ENCODE measurements around the gene CCNT1. TPM values are rescaled to one million over a fixed set of nuclear protein-coding genes. Genes with fewer than 3 reads are reported as not detected.
"Not testable (repeated sequence)": the region's sequence is repeated elsewhere in the genome, so short reads cannot be mapped to it uniquely, and the experiment has no call there.

The CCNT1 gene
- total and polyA plus RNA-seq, 8 donors = 28.7 to 36.2 (median 31.3) TPM

GRCh38 chr12:48712209-48712608, 4.3 kb downstream of the CCNT1 start:
- Histone ChIP-seq H3K9me3 (no peaks in the 10 kb centered on the region), H3K27me3 (no peaks in the 10 kb centered on the region), H3K4me1 (peaks cover 12 to 59% of the 10 kb centered on the region in 2 donors), H3K36me3 (peaks cover 0 to 67% of the 10 kb centered on the region in 2 donors), H3K4me3 (no peak overlapping the region), H3K27ac (no peak overlapping the region)
- intact Hi-C loops (cut with DNase I) = no loop called here
- DNase-seq = no peak
- TF ChIP-seq CTCF (IDR thresholded peaks at IDR 0.05) = no peak
- ATAC-seq = no peak

GRCh38 chr12:48698822-48699221, 17.7 kb downstream of the CCNT1 start:
- H3K9me3 ChIP-seq; H3K27me3 ChIP-seq; H3K27ac ChIP-seq; intact Hi-C loops (cut with DNase I); H3K4me1 ChIP-seq; H3K4me3 ChIP-seq; DNase-seq; ATAC-seq: not testable (repeated sequence)
- peaks cover 0 to 96% of the 10 kb centered on the region in 2 donors for H3K36me3 ChIP-seq

DNA sequence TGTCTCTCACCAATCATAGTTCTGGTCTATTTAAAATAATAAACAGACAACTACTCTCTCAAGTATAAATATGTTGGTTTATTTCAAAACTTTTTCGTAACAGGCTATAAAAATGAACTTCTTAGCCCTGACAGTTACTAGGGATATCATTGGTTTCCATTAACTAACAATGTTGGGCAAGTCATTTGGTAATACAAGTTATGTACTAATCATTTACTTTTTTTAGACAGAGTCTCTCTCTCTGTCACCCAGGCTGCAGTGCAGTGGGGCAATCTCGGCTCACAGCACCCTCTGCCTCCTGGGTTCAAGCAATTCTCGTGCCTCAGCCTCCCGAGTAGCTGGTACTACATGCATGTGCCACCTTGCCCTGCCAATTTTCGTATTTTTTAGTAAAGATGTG, 19.9 kb downstream of the CCNT1 start:
- no peak for ATAC-seq
- no peak for DNase-seq
- no peak for TF ChIP-seq CTCF (IDR thresholded peaks at IDR 0.05)
- Histone ChIP-seq H3K27me3 (no peaks in the 10 kb centered on the region), H3K9me3 (no peaks in the 10 kb centered on the region), H3K4me1 (peaks cover 0 to 4% of the 10 kb centered on the region in 2 donors), H3K27ac (no peak overlapping the region), H3K36me3 (peaks cover 0 to 96% of the 10 kb centered on the region in 2 donors), H3K4me3 (no peak overlapping the region)
- intact Hi-C loops (cut with DNase I) = no loop called here

- peaks cover 0 to 95% of the 10 kb centered on the region in 2 donors for H3K36me3 ChIP-seq
- ATAC-seq (no peak), DNase-seq (no peak)
- intact Hi-C loops (cut with DNase I) = no loop called here
- no peaks in the 10 kb centered on the region for H3K9me3 ChIP-seq
- no peak for TF ChIP-seq CTCF (IDR thresholded peaks at IDR 0.05)
- peaks cover 0 to 6% of the 10 kb centered on the region in 2 donors for H3K4me1 ChIP-seq
- H3K27me3 ChIP-seq = no peaks in the 10 kb centered on the region
- no peak overlapping the region for H3K4me3 ChIP-seq
- no peak overlapping the region for H3K27ac ChIP-seq
These were observed 20.6 kb downstream of the CCNT1 start for GRCh38 chr12:48695859-48696258.

GRCh38 chr12:48694038-48694437, 22.5 kb downstream of the CCNT1 start:
- no peak for TF ChIP-seq CTCF (IDR thresholded peaks at IDR 0.05)
- Histone ChIP-seq H3K4me1 (peaks cover 0 to 6% of the 10 kb centered on the region in 2 donors), H3K27ac (no peak overlapping the region), H3K36me3 (peaks cover 0 to 90% of the 10 kb centered on the region in 2 donors), H3K27me3 (no peaks in the 10 kb centered on the region), H3K9me3 (no peaks in the 10 kb centered on the region), H3K4me3 (no peak overlapping the region)
- ATAC-seq = no peak
- DNase-seq = no peak
- intact Hi-C loops (cut with DNase I) = no loop called here

- no peak overlapping the region for H3K27ac ChIP-seq
- peaks cover 0 to 90% of the 10 kb centered on the region in 2 donors for H3K36me3 ChIP-seq
- DNase-seq (no peak), ATAC-seq (no peak)
- TF ChIP-seq CTCF (IDR thresholded peaks at IDR 0.05) = no peak
- intact Hi-C loops (cut with DNase I) = no loop called here
- no peak overlapping the region for H3K4me3 ChIP-seq
- H3K4me1 ChIP-seq = peaks cover 0 to 6% of the 10 kb centered on the region in 2 donors
- H3K9me3 ChIP-seq = no peaks in the 10 kb centered on the region
- no peaks in the 10 kb centered on the region for H3K27me3 ChIP-seq
These were observed 22.9 kb downstream of the CCNT1 start for GRCh38 chr12:48693572-48693971.
